OCI-LY1 (cell line): ENCODE results near the gene IDUA.
A peak's percentile ranks its signal among the peaks of the same experiment; 100 is the strongest.

Experiments
- H2AFZ ChIP-seq: fragments of 200-600 bp; sonication (generic), shearing (Covaris generic); 2 replicates; pipeline ENCODE4 v1.6.0; 2014; ENCODE audit warnings: antibody characterized with exemption, mild to moderate bottlenecking, low read length
- H3F3A ChIP-seq: fragments of 200-600 bp; sonication (generic), shearing (Covaris generic); 2 replicates; pipeline ENCODE4 v1.6.0; 2014; ENCODE audit warnings: mild to moderate bottlenecking, antibody characterized with exemption, low read length, moderate library complexity; ENCODE audit not compliant: insufficient read depth
- H3K27ac ChIP-seq: fragments of 200-600 bp; sonication (generic); 2 replicates; pipeline ENCODE4 v1.5.1; 2014; ENCODE audit warnings: low read length, mixed run types, mild to moderate bottlenecking, low read depth; ENCODE audit not compliant: poor library complexity, severe bottlenecking
- H3K27me3 ChIP-seq: fragments of 200-600 bp; sonication (generic); 2 replicates; pipeline ENCODE4 v1.6.0; 2014; ENCODE audit warnings: antibody characterized with exemption, mild to moderate bottlenecking, low read length, moderate library complexity; ENCODE audit not compliant: insufficient read depth
- H3K36me3 ChIP-seq: fragments of 200-600 bp; sonication (generic); 2 replicates; pipeline ENCODE4 v1.6.1; 2014; ENCODE audit warnings: mild to moderate bottlenecking, antibody characterized with exemption, low read length, moderate library complexity, mixed read lengths; ENCODE audit not compliant: insufficient read depth
- H3K4me1 ChIP-seq: fragments of 200-600 bp; sonication (generic); 2 replicates; pipeline ENCODE4 v1.5.1; 2014; ENCODE audit warnings: mild to moderate bottlenecking, low read length, moderate library complexity; ENCODE audit not compliant: insufficient read depth, severe bottlenecking
- H3K4me2 ChIP-seq: fragments of 200-600 bp; sonication (generic), shearing (Covaris generic); 2 replicates; pipeline ENCODE4 v1.6.1; 2014; ENCODE audit warnings: low read length
- H3K4me3 ChIP-seq: fragments of 200-600 bp; sonication (generic); 2 replicates; pipeline ENCODE4 v1.5.1; 2014; ENCODE audit warnings: low read length, low read depth, mild to moderate bottlenecking, mixed read lengths; ENCODE audit not compliant: poor library complexity, severe bottlenecking
- H3K79me2 ChIP-seq: fragments of 200-600 bp; shearing (Covaris generic); 2 replicates; pipeline ENCODE4 v1.6.1; 2016; ENCODE audit warnings: mixed run types, low read length, mixed read lengths; ENCODE audit not compliant: insufficient read depth
- H3K9ac ChIP-seq: fragments of 200-600 bp; sonication (generic), shearing (Covaris generic); 2 replicates; pipeline ENCODE4 v1.6.1; 2014; ENCODE audit warnings: mild to moderate bottlenecking, low read length, mixed read lengths
- H3K9me2 ChIP-seq: fragments of 200-600 bp; sonication (generic), shearing (Covaris generic); 2 replicates; pipeline ENCODE4 v1.6.1; 2014; ENCODE audit warnings: low read depth, mild to moderate bottlenecking, low read length, mixed read lengths
- H3K9me3 ChIP-seq: fragments of 200-600 bp; shearing (Covaris generic); 2 replicates; pipeline ENCODE4 v1.6.1; 2014; ENCODE audit warnings: low read length, mixed read lengths
- H4K20me1 ChIP-seq: fragments of 200-600 bp; sonication (generic), shearing (Covaris generic); 2 replicates; pipeline ENCODE4 v1.6.0; 2016; ENCODE audit warnings: mild to moderate bottlenecking, low read length; ENCODE audit not compliant: insufficient read depth
- EZH2 ChIP-seq: fragments of 200-600 bp; sonication (generic), shearing (Covaris generic); IDR thresholded peaks from 2 replicates; pipeline ENCODE4 v1.8.0; 2017; ENCODE audit warnings: borderline replicate concordance, mixed run types, mild to moderate bottlenecking, antibody characterized with exemption, low read length, moderate library complexity, mixed read lengths
- TF ChIP-seq, protein P1 (sequence below): fragments of 200-600 bp; sonication (generic), shearing (Covaris generic); IDR thresholded peaks from 2 replicates; pipeline ENCODE4 v1.5.1; 2017; ENCODE audit warnings: mild to moderate bottlenecking, antibody characterized with exemption, low read length, moderate library complexity, mixed read lengths

The IDUA gene

DNA sequence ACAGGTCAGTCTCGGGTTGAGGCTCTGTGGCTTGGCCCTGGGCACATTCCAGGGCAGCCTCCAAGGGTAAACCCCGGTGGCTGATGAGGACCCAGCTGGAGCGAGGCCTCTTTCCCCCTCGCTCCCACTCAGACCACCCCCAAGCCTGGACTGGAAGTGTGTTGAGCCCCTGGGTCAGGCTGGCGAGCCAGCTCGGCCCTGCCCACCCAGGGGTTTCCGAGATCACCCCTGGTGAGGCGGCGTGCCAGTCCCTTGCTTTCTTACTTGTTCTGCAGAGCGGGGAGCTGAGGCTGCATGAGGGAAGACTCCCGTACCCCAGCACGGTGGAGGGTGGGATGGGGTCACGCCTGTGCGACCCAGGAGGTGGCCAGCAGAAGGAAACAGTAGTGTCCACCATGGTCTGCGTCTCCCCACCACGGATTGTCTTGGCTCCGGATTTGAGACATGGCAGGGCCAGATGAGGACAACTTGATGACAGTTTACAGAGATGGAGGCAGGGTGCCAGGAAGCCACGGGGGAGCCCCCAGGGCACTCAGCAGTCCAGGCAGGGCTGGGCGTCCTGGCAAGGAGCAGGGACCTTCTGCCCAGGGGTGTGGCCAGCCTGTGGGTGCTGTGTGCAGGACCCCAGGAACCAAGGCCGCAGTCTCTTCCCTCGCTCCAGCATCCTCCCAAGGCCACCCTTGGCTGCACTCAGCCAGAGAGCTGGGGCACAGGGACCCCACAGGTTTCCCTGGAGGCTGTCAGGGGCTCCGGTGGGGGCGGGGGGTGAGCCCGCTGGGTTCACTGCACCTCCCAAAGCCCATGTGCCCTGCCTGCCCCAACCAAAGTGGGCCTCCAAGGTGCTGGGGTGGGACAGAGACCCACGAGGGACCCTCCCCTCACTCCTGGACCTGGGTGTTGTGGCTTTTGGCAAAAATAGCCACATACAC, 18.0 kb downstream of the IDUA start:
- no peak for TF ChIP-seq EZH2
- TF ChIP-seq, protein P1, sequence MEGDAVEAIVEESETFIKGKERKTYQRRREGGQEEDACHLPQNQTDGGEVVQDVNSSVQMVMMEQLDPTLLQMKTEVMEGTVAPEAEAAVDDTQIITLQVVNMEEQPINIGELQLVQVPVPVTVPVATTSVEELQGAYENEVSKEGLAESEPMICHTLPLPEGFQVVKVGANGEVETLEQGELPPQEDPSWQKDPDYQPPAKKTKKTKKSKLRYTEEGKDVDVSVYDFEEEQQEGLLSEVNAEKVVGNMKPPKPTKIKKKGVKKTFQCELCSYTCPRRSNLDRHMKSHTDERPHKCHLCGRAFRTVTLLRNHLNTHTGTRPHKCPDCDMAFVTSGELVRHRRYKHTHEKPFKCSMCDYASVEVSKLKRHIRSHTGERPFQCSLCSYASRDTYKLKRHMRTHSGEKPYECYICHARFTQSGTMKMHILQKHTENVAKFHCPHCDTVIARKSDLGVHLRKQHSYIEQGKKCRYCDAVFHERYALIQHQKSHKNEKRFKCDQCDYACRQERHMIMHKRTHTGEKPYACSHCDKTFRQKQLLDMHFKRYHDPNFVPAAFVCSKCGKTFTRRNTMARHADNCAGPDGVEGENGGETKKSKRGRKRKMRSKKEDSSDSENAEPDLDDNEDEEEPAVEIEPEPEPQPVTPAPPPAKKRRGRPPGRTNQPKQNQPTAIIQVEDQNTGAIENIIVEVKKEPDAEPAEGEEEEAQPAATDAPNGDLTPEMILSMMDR = no peak
- H3K9me2 ChIP-seq = no peaks in the 10 kb centered on the region
- H3K4me1 ChIP-seq = peaks cover 7% of the 10 kb centered on the region
- no peaks in the 10 kb centered on the region for H3K9me3 ChIP-seq
- no peaks in the 10 kb centered on the region for H3K79me2 ChIP-seq
- no peaks in the 10 kb centered on the region for H3K27me3 ChIP-seq
- H2AFZ ChIP-seq = no peak overlapping the region
- H3K36me3 ChIP-seq = no peaks in the 10 kb centered on the region
- H4K20me1 ChIP-seq = no peaks in the 10 kb centered on the region
- no peak overlapping the region for H3K9ac ChIP-seq
- H3K27ac ChIP-seq = no peak overlapping the region
- no peaks in the 10 kb centered on the region for H3F3A ChIP-seq
- H3K4me3 ChIP-seq = no peak overlapping the region
- no peak overlapping the region for H3K4me2 ChIP-seq

DNA sequence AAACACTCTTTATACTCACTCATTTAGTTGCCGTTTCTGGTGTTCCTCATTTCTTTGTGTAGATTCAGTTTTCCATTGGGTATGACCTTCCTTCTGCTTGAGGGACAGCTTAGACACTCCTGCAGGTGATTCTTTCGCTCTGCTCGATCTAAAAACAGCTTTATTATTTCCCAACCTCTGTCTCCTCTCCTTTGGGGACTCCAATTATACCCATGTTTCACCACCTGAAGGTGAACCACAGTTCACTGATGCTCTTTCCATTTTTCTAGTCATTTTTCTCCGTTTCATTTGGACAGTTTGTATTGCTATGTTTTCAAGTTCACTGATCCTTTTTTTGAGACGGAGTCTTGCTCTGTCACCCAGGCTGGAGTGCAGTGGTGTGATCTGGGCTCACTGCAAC, 20.0 kb downstream of the IDUA start:
- Histone ChIP-seq H3K4me2 (no peak overlapping the region), H3K9me2 (no peaks in the 10 kb centered on the region), H4K20me1 (no peaks in the 10 kb centered on the region), H3K79me2 (no peaks in the 10 kb centered on the region), H3K27me3 (no peaks in the 10 kb centered on the region), H3K36me3 (no peaks in the 10 kb centered on the region), H3F3A (no peaks in the 10 kb centered on the region), H3K27ac (no peak overlapping the region), H3K4me3 (no peak overlapping the region), H3K9me3 (no peaks in the 10 kb centered on the region), H3K9ac (no peak overlapping the region), H3K4me1 (peaks cover 12% of the 10 kb centered on the region), H2AFZ (no peak overlapping the region)
- TF ChIP-seq, protein P1 = no peak
- TF ChIP-seq EZH2 = no peak

DNA sequence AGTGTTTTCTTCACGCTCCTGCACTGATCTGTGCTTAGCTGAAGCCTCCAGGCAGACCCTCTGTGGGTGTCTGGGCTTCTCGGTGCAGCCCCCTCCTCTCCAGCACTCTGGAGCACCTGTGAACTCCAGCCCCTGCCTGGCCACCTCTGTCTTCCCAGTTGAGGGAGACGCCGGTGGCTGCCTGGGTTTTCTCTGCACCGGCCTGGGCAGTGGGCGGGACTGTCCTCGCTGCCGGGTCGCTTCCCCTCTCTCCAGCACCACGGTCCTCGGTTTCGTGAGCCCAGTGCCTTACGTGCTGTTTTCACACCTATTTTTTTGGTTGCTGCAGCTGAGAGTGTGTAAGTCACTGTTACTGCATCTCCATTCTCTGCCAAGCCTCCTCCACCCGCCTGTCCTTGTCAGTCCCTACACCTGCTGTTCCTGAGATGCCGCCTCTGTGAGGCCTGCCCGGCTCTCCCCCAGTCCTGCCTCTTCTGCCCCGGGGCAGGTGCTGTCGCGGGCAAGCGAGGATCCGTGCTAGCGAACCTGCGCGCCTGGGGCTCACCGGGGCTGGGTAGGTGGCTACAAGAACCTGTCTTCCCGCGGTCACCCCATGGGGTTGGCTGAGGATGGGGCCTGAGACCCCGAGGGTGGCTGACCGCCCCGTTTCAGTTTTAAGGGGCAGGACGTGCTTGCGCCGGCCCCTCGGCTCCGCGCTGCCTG, 22.1 kb downstream of the IDUA start:
- Histone ChIP-seq H3K4me3 (peak overlapping the region; percentile 60), H3F3A (no peaks in the 10 kb centered on the region)

More for the DNA sequence above, 22.1 kb downstream of the IDUA start:
- H3K27ac ChIP-seq = no peak overlapping the region
- peak overlapping the region; percentile 72 for H3K4me2 ChIP-seq
- H3K4me1 ChIP-seq = peaks cover 12% of the 10 kb centered on the region
- no peaks in the 10 kb centered on the region for H4K20me1 ChIP-seq
- no peaks in the 10 kb centered on the region for H3K27me3 ChIP-seq
- TF ChIP-seq, protein P1 = no peak
- no peak for TF ChIP-seq EZH2
- no peaks in the 10 kb centered on the region for H3K9me2 ChIP-seq
- no peaks in the 10 kb centered on the region for H3K36me3 ChIP-seq
- H3K79me2 ChIP-seq = no peaks in the 10 kb centered on the region
- no peaks in the 10 kb centered on the region for H3K9me3 ChIP-seq
- H3K9ac ChIP-seq = peak overlapping the region; percentile 43; the same call in 1 of the 2 replicates
- H2AFZ ChIP-seq = no peak overlapping the region
